ENCODE data around the gene LGALS9. TPM values are rescaled to one million over a fixed set of nuclear protein-coding genes. Genes with fewer than 3 reads are reported as not detected.

The LGALS9 gene
- total and polyA plus RNA-seq, 2 experiments from 2014 or later, result 3.1 to 14.1 TPM

GRCh38 chr17:27593857-27594255, 37.1 kb upstream of the LGALS9 start:
- Histone ChIP-seq H2AFZ (no peak overlapping the region), H3K4me1 (ENCODE audit: insufficient read depth) (no peaks in the 10 kb centered on the region), H3K9me2 (replicated peaks; ENCODE audit: insufficient read depth) (no peaks in the 10 kb centered on the region), H3K27me3 (no peaks in the 10 kb centered on the region), H3K36me3 (replicated peaks; ENCODE audit: insufficient read depth, low read depth) (no peaks in the 10 kb centered on the region), H3K27ac (no peak overlapping the region), H3K4me2 (no peak overlapping the region), H3K79me2 (no peaks in the 10 kb centered on the region), H3K9me3 (ENCODE audit: low read depth) (no peaks in the 10 kb centered on the region), H3K4me3 (no peak overlapping the region), H4K20me1 (ENCODE audit: insufficient read depth, poor library complexity, severe bottlenecking) (no peaks in the 10 kb centered on the region)
- TF ChIP-seq CTCF (IDR thresholded peaks at IDR 0.05; ENCODE audit: poor library complexity) (no peak), EZH2phosphoT487 (IDR thresholded peaks at IDR 0.05; ENCODE audit: low read depth, severe bottlenecking, unreplicated experiment) (no peak), EZH2 (IDR thresholded peaks at IDR 0.05; ENCODE audit: borderline replicate concordance) (no peak)
- DNase-seq (ENCODE audit: low spot score), result no peak
- 97% methylated on average over 3 of the region's 3 CpGs for WGBS (ENCODE audit: low lambda C conversion rate, missing lambda C conversion rate)

GRCh38 chr17:27595208-27595607, 35.8 kb upstream of the LGALS9 start:
- H3K27me3 ChIP-seq, result no peaks in the 10 kb centered on the region
- TF ChIP-seq EZH2phosphoT487 (IDR thresholded peaks at IDR 0.05; ENCODE audit: low read depth, severe bottlenecking, unreplicated experiment) (no peak), CTCF (IDR thresholded peaks at IDR 0.05; ENCODE audit: poor library complexity) (no peak), EZH2 (IDR thresholded peaks at IDR 0.05; ENCODE audit: borderline replicate concordance) (no peak)

GRCh38 chr17:27596096-27596495, 34.9 kb upstream of the LGALS9 start:
- no peaks in the 10 kb centered on the region for H3K27me3 ChIP-seq
- no peak overlapping the region for H3K4me2 ChIP-seq
- 78% methylated on average over 4 of the region's 4 CpGs for WGBS (ENCODE audit: low lambda C conversion rate, missing lambda C conversion rate)
- no peak for TF ChIP-seq EZH2 (IDR thresholded peaks at IDR 0.05; ENCODE audit: borderline replicate concordance)
- no peak for TF ChIP-seq CTCF (IDR thresholded peaks at IDR 0.05; ENCODE audit: poor library complexity)
- no peak for TF ChIP-seq EZH2phosphoT487 (IDR thresholded peaks at IDR 0.05; ENCODE audit: low read depth, severe bottlenecking, unreplicated experiment)
- no peaks in the 10 kb centered on the region for H3K9me2 ChIP-seq (replicated peaks; ENCODE audit: insufficient read depth)
- no peaks in the 10 kb centered on the region for H4K20me1 ChIP-seq (ENCODE audit: insufficient read depth, poor library complexity, severe bottlenecking)
- no peak overlapping the region for H2AFZ ChIP-seq
- H3K4me3 ChIP-seq, result no peak overlapping the region
- no peaks in the 10 kb centered on the region for H3K4me1 ChIP-seq (ENCODE audit: insufficient read depth)
- H3K36me3 ChIP-seq (replicated peaks; ENCODE audit: insufficient read depth, low read depth), result no peaks in the 10 kb centered on the region
- H3K27ac ChIP-seq, result no peak overlapping the region
- DNase-seq (ENCODE audit: low spot score), result peak; percentile 41
- H3K9me3 ChIP-seq (ENCODE audit: low read depth), result no peaks in the 10 kb centered on the region
- no peaks in the 10 kb centered on the region for H3K79me2 ChIP-seq

More at GRCh38 chr17:27595208-27595607, 35.8 kb upstream of the LGALS9 start:
- no peaks in the 10 kb centered on the region for H3K9me3 ChIP-seq (ENCODE audit: low read depth)
- H3K36me3 ChIP-seq (replicated peaks; ENCODE audit: insufficient read depth, low read depth), result no peaks in the 10 kb centered on the region
- no peak overlapping the region for H3K4me2 ChIP-seq
- H3K27ac ChIP-seq, result no peak overlapping the region
- H3K9me2 ChIP-seq (replicated peaks; ENCODE audit: insufficient read depth), result no peaks in the 10 kb centered on the region
- 95% methylated on average over 2 of the region's 2 CpGs for WGBS (ENCODE audit: low lambda C conversion rate, missing lambda C conversion rate)
- H3K4me1 ChIP-seq (ENCODE audit: insufficient read depth), result no peaks in the 10 kb centered on the region
- no peak overlapping the region for H2AFZ ChIP-seq
- H3K4me3 ChIP-seq, result no peak overlapping the region
- no peaks in the 10 kb centered on the region for H4K20me1 ChIP-seq (ENCODE audit: insufficient read depth, poor library complexity, severe bottlenecking)
- no peak for DNase-seq (ENCODE audit: low spot score)
- no peaks in the 10 kb centered on the region for H3K79me2 ChIP-seq
